Hematopoietic multipotent progenitor cell treated with erythropoietin and hydrocortisone succinate and interleukin-3 and kit ligand, for 15 days (in vitro differentiated cells): ENCODE data around the gene VDR.

Experiments used
- DNase-seq: peaks from one replicate; pipeline ENCODE4 v3.0.0-alpha.2; 2015; ENCODE audit warnings: low spot score

The VDR gene

GRCh38 chr12:47868552-47869031 is 36.2 kb downstream of the VDR start:
- DNase-seq = no peak

- no peak for DNase-seq
Measured at GRCh38 chr12:47868041-47868440, 36.8 kb downstream of the VDR start.

- no peak for DNase-seq
Measured at GRCh38 chr12:47867495-47867941, 37.3 kb downstream of the VDR start.

- DNase-seq = no peak
Measured at GRCh38 chr12:47864646-47865235, 40.1 kb downstream of the VDR start.

GRCh38 chr12:47863985-47864384 is 40.8 kb downstream of the VDR start:
- no peak for DNase-seq

GRCh38 chr12:47863467-47863866 is 41.3 kb downstream of the VDR start:
- no peak for DNase-seq

- DNase-seq = no peak
Measured at GRCh38 chr12:47862881-47863280, 41.9 kb downstream of the VDR start.

GRCh38 chr12:47862167-47862750 is 42.5 kb downstream of the VDR start:
- DNase-seq = no peak

- no peak for DNase-seq
Measured at GRCh38 chr12:47860873-47861272, 43.9 kb downstream of the VDR start.

- no peak for DNase-seq
Measured at GRCh38 chr12:47860279-47860841, 44.4 kb downstream of the VDR start.

- no peak for DNase-seq
Measured at GRCh38 chr12:47858511-47859266, 46.1 kb downstream of the VDR start.

GRCh38 chr12:47856721-47857575 is 47.8 kb downstream of the VDR start:
- no peak for DNase-seq

GRCh38 chr12:47856094-47856493 is 48.7 kb downstream of the VDR start:
- no peak for DNase-seq

GRCh38 chr12:47855502-47855901 is 49.3 kb downstream of the VDR start:
- DNase-seq = no peak

GRCh38 chr12:47854531-47854930 is 50.3 kb downstream of the VDR start:
- no peak for DNase-seq

- no peak for DNase-seq
Measured at GRCh38 chr12:47852096-47852571, 52.7 kb downstream of the VDR start.

GRCh38 chr12:47851303-47851952 is 53.4 kb downstream of the VDR start:
- DNase-seq = no peak

GRCh38 chr12:47850153-47851084 is 54.4 kb downstream of the VDR start:
- no peak for DNase-seq

- DNase-seq = no peak
Measured at GRCh38 chr12:47849261-47849660, 55.5 kb downstream of the VDR start.

- no peak for DNase-seq
Measured at GRCh38 chr12:47848853-47849252, 55.9 kb downstream of the VDR start.
